ENCODE data around the gene MAP1B. TPM values are rescaled to one million over a fixed set of nuclear protein-coding genes. Genes with fewer than 3 reads are reported as not detected.

Gene MAP1B
- total and polyA plus RNA-seq, 12 donors: 13.1 to 154 (median 90.0) TPM

GRCh38 chr5:72252008-72252407 is 144.7 kb downstream of the MAP1B start:
- H3K4me1 ChIP-seq: peaks cover 0 to 59% (median 44%) of the 10 kb centered on the region in 9 donors
- no peaks in the 10 kb centered on the region for H3K27me3 ChIP-seq
- no peak overlapping the region for H3K4me3 ChIP-seq
- ATAC-seq: no peak
- TF ChIP-seq CTCF (IDR thresholded peaks at IDR 0.05): no peak
- no peaks in the 10 kb centered on the region for H3K36me3 ChIP-seq
- no peak overlapping the region for H3K27ac ChIP-seq
- H3K9me3 ChIP-seq: no peaks in the 10 kb centered on the region
- DNase-seq: no peak
- intact Hi-C loops (cut with DNase I): loop anchor here in 2 of 10 donors (5.0 to 10.0 kb wide), 2 partner anchors 55 to 57 kb away; no protein-coding TSS in a partner anchor

- DNase-seq (no peak), ATAC-seq (no peak)
- Histone ChIP-seq H3K36me3 (no peaks in the 10 kb centered on the region), H3K27ac (no peak overlapping the region), H3K9me3 (no peaks in the 10 kb centered on the region), H3K27me3 (no peaks in the 10 kb centered on the region), H3K4me1 (peaks cover 0 to 52% (median 38%) of the 10 kb centered on the region in 9 donors), H3K4me3 (no peak overlapping the region)
- 94 to 96% methylated on average over 5 of the region's 5 CpGs for WGBS, 2 donors
- intact Hi-C loops (cut with DNase I): loop anchor here in 2 of 10 donors (5.0 to 10.0 kb wide), 2 partner anchors 55 to 58 kb away; no protein-coding TSS in a partner anchor
- TF ChIP-seq CTCF (IDR thresholded peaks at IDR 0.05): no peak
Observed at GRCh38 chr5:72252574-72253155, 145.4 kb downstream of the MAP1B start.

GRCh38 chr5:72255237-72255636 is 148.0 kb downstream of the MAP1B start:
- Histone ChIP-seq H3K36me3 (no peaks in the 10 kb centered on the region), H3K4me3 (no peak overlapping the region), H3K9me3 (no peaks in the 10 kb centered on the region), H3K27ac (no peak overlapping the region), H3K27me3 (no peaks in the 10 kb centered on the region), H3K4me1 (peaks cover 0 to 37% (median 23%) of the 10 kb centered on the region in 9 donors)
- ATAC-seq: no peak
- 96 to 99% methylated on average over 3 of the region's 3 CpGs for WGBS, 2 donors
- no peak for DNase-seq
- TF ChIP-seq CTCF (IDR thresholded peaks at IDR 0.05): no peak
- intact Hi-C loops (cut with DNase I): loop anchor here in 1 of 10 donors (10.0 kb wide), 1 partner anchor 60 kb away; no protein-coding TSS in a partner anchor

- ATAC-seq: no peak
- no peaks in the 10 kb centered on the region for H3K36me3 ChIP-seq
- no peak overlapping the region for H3K27ac ChIP-seq
- H3K27me3 ChIP-seq: no peaks in the 10 kb centered on the region
- H3K4me1 ChIP-seq: peaks cover 0 to 37% (median 23%) of the 10 kb centered on the region in 9 donors
- DNase-seq: no peak
- no peaks in the 10 kb centered on the region for H3K9me3 ChIP-seq
- TF ChIP-seq CTCF (IDR thresholded peaks at IDR 0.05): no peak
- H3K4me3 ChIP-seq: no peak overlapping the region
- 85 to 90% methylated on average over 2 of the region's 2 CpGs for WGBS, 2 donors
- intact Hi-C loops (cut with DNase I): loop anchor here in 1 of 10 donors (10.0 kb wide), 1 partner anchor 61 kb away; no protein-coding TSS in a partner anchor
Observed at GRCh38 chr5:72255670-72256069, 148.4 kb downstream of the MAP1B start.
